Tibial artery (tissue), 4 donors: Measurements from ENCODE around the gene PATL2.

Experiments
- DNase-seq, 2 donors: peaks; one replicate each; pipeline ENCODE4 v3.0.0-alpha.2; 2019
- H3K27ac ChIP-seq, 2 donors: fragments of 200-600 bp; sonication (generic) in 1 of 2; 1 replicate in 1 of 2; 2 replicates in 1 of 2; pipeline ENCODE4 v1.5.1; 2018 to 2019; ENCODE audit warnings: mild to moderate bottlenecking in 1 of 2
- H3K27me3 ChIP-seq, 2 donors: fragments of 200-600 bp; sonication (generic) in 1 of 2; one replicate each; pipeline versions ENCODE4 v1.5.1 to v1.6.0; 2016 to 2019
- H3K36me3 ChIP-seq, 3 donors: fragments of 200-600 bp; sonication (generic) in 2 of 3; one replicate each; pipeline ENCODE4 v1.5.1; 2016 to 2019; ENCODE audit warnings: mild to moderate bottlenecking in 2 of 3
- H3K4me1 ChIP-seq, 4 donors: fragments of 200-600 bp; sonication (generic) in 2 of 4; 1 replicate in 3 of 4; 2 replicates in 1 of 4; pipeline ENCODE4 v1.5.1; 2016 to 2019
- H3K4me3 ChIP-seq, 2 donors: fragments of 200-600 bp; sonication (generic) in 1 of 2; 1 replicate in 1 of 2; 2 replicates in 1 of 2; pipeline ENCODE4 v1.5.1; 2018 to 2019; ENCODE audit warnings: mild to moderate bottlenecking in 2 of 2
- H3K9me3 ChIP-seq, 3 donors: fragments of 200-600 bp; sonication (generic) in 1 of 3; one replicate each; pipeline ENCODE4 v1.5.1; 2016 to 2019
- CTCF ChIP-seq, 2 experiments: fragments of 200-600 bp in 1 of 2; fragments of 450-650 bp in 1 of 2; IDR thresholded peaks; one replicate each; pipeline ENCODE4 v1.5.1; 2017 to 2019; ENCODE audit warnings: antibody characterized with exemption in 2 of 2, mild to moderate bottlenecking in 1 of 2, moderate library complexity in 1 of 2
- intact Hi-C: fragments of 100-400 bp; cut with DNase I; formaldehyde crosslinking; loops from one replicate; pipeline ENCODE4 v1.15.0; 2023; ENCODE audit warnings: low total_unique reads

The PATL2 gene

GRCh38 chr15:44715142-44715796, 4.1 kb upstream of the PATL2 start:
- no peak overlapping the region for H3K4me3 ChIP-seq
- intact Hi-C loops: no loop called here
- DNase-seq: no peak
- H3K27me3 ChIP-seq: no peaks in the 10 kb centered on the region
- H3K27ac ChIP-seq: no peak overlapping the region
- H3K9me3 ChIP-seq: no peaks in the 10 kb centered on the region
- TF ChIP-seq CTCF (IDR thresholded peaks at IDR 0.05): no peak
- H3K4me1 ChIP-seq: peaks cover 0 to 20% (median 6%) of the 10 kb centered on the region in 4 donors
- peaks cover 38 to 41% (median 40%) of the 10 kb centered on the region in 3 donors for H3K36me3 ChIP-seq

GRCh38 chr15:44713006-44713966, 2.2 kb upstream of the PATL2 start:
- H3K9me3 ChIP-seq: no peaks in the 10 kb centered on the region
- H3K36me3 ChIP-seq: peaks cover 32% of the 10 kb centered on the region in 3 donors
- no peak for DNase-seq
- intact Hi-C loops: no loop called here
- peaks cover 0 to 20% (median 6%) of the 10 kb centered on the region in 4 donors for H3K4me1 ChIP-seq
- H3K27me3 ChIP-seq: no peaks in the 10 kb centered on the region
- H3K27ac ChIP-seq: peak overlapping the region; percentile 97 to 99
- H3K4me3 ChIP-seq: peak overlapping the region; percentile 86 to 98
- TF ChIP-seq CTCF (IDR thresholded peaks at IDR 0.05): peak in 1 of 2 experiments; percentile 8

GRCh38 chr15:44712346-44713005, 1.4 kb upstream of the PATL2 start:
- peaks cover 24% of the 10 kb centered on the region in 3 donors for H3K36me3 ChIP-seq
- intact Hi-C loops: no loop called here

GRCh38 chr15:44711743-44712345, 721 bp upstream of the PATL2 start:
- no peaks in the 10 kb centered on the region for H3K9me3 ChIP-seq
- H3K4me1 ChIP-seq: peaks cover 0 to 20% (median 6%) of the 10 kb centered on the region in 4 donors
- no peaks in the 10 kb centered on the region for H3K27me3 ChIP-seq
- H3K27ac ChIP-seq: peak overlapping the region; percentile 97 to 99
- intact Hi-C loops: loop anchor here (1.0 kb wide), 1 partner anchor 16 kb away; no protein-coding TSS in a partner anchor
- DNase-seq: peak in 1 of 2 donors; percentile 76
- TF ChIP-seq CTCF (IDR thresholded peaks at IDR 0.05): no peak
- peaks cover 18% of the 10 kb centered on the region in 3 donors for H3K36me3 ChIP-seq
- H3K4me3 ChIP-seq: peak overlapping the region; percentile 86 to 98

More at GRCh38 chr15:44712346-44713005, 1.4 kb upstream of the PATL2 start:
- Histone ChIP-seq H3K4me1 (peaks cover 0 to 20% (median 6%) of the 10 kb centered on the region in 4 donors), H3K27ac (peak overlapping the region; percentile 97 to 99), H3K27me3 (no peaks in the 10 kb centered on the region), H3K4me3 (peak overlapping the region; percentile 86 to 98), H3K9me3 (no peaks in the 10 kb centered on the region)
- peak; percentile 77 to 79 for DNase-seq
- no peak for TF ChIP-seq CTCF (IDR thresholded peaks at IDR 0.05)
